ENCODE measurements around the gene MUC6. TPM values are rescaled to one million over a fixed set of nuclear protein-coding genes. Genes with fewer than 3 reads are reported as not detected.

The MUC6 gene
- total and polyA plus RNA-seq, 9 of the 15 experiments (the other 6 are each of a cell fraction or from before 2014, with no cell fraction given) = not detected

- TF ChIP-seq ARID4B (CRISPR knock-in tag; IDR thresholded peaks at IDR 0.05) (no peak), IFI16 (CRISPR knock-in tag; IDR thresholded peaks at IDR 0.05) (no peak)
These were observed 7.5 kb downstream of the MUC6 start (continued) for GRCh38 chr11:1029051-1029450.

GRCh38 chr11:1028616-1029015 is 7.9 kb downstream of the MUC6 start:
- in situ Hi-C loops (cut with MboI) = no loop called here
- ChIA-PET CTCF (ENCODE audit: low intra/inter-chr PET ratio) (no interaction called here), POLR2A (no interaction called here)
- whole genome bisulfite sequencing (ENCODE audit: insufficient coverage, low coverage, missing lambda C conversion rate) = 5% methylated on average over 9 of the region's 14 CpGs
- H3K9ac ChIP-seq (ENCODE audit: insufficient read depth in 1 of 2, low read depth in 2 of 2, low read length in 2 of 2) = no peak overlapping the region
- intact Hi-C loops (cut with micrococcal nuclease) = no loop called here
- no peaks in the 10 kb centered on the region; the same call in 1 of the 2 replicates for H4K20me1 ChIP-seq (replicated peaks; ENCODE audit: control insufficient read depth, insufficient read depth, low read length)
- H3K27me3 ChIP-seq (ENCODE audit: control insufficient read depth in 2 of 2, insufficient read depth in 2 of 2, low read length in 2 of 2) = peaks cover 0 to 53% of the 10 kb centered on the region in 2 experiments; a peak in 3 of 5 replicates
- no peak overlapping the region for H3K27ac ChIP-seq (ENCODE audit: extremely low read depth, low read depth, low read length)
- H2AFZ ChIP-seq (ENCODE audit: low read depth, low read length) = no peak overlapping the region
- peaks cover 0 to 71% of the 10 kb centered on the region in 2 experiments; a peak in 2 of 5 replicates for H3K4me1 ChIP-seq (replicated peaks in 1 of 2; ENCODE audit: control insufficient read depth in 2 of 2, insufficient read depth in 2 of 2, low read length in 2 of 2)
- no peak for DNase-seq (ENCODE audit: extremely low read depth in 1 of 4, low spot score in 3 of 4)
- H3K4me2 ChIP-seq (ENCODE audit: insufficient read depth, low read length) = no peak overlapping the region
- H3K4me3 ChIP-seq = no peak overlapping the region
- no peaks in the 10 kb centered on the region for H3K36me3 ChIP-seq (ENCODE audit: control insufficient read depth, insufficient read depth, low read length)
- no peak for FAIRE-seq
- no peak for ATAC-seq
- H3K9me3 ChIP-seq (replicated peaks; ENCODE audit: control insufficient read depth, insufficient read depth, low read depth, low read length) = no peaks in the 10 kb centered on the region
- H3K9me1 ChIP-seq (ENCODE audit: control insufficient read depth, insufficient read depth, low read length) = no peaks in the 10 kb centered on the region
- no TSS peak for BruUV-seq (replicated peaks)
- H3K79me2 ChIP-seq (ENCODE audit: control insufficient read depth, insufficient read depth, low read length) = no peaks in the 10 kb centered on the region
- TF ChIP-seq CEBPZ (IDR thresholded peaks at IDR 0.05; ENCODE audit: borderline replicate concordance, low read depth, low read length) (no peak), TAF1 (IDR thresholded peaks at IDR 0.05; ENCODE audit: control insufficient read depth, extremely low read depth, insufficient read depth, low read length, severe bottlenecking) (no peak), ZNF143 (CRISPR knock-in tag; IDR thresholded peaks at IDR 0.05) (no peak), TFAP4 (CRISPR knock-in tag; IDR thresholded peaks at IDR 0.05; ENCODE audit: borderline replicate concordance) (no peak), GTF2F1 (IDR thresholded peaks at IDR 0.05; ENCODE audit: low read depth, low read length) (no peak), CBFB (CRISPR knock-in tag; IDR thresholded peaks at IDR 0.05) (no peak), KLF10 (CRISPR knock-in tag; IDR thresholded peaks at IDR 0.05) (no peak), COPS2 (conservative IDR thresholded peaks at IDR 0.05) (no peak), ATF7 (IDR thresholded peaks at IDR 0.05) (no peak)

All from K562 (cell line).